Activated T-helper 9 cell treated with anti-CD3 and anti-CD28 coated beads, Interleukin-2, amount 50 U/mL, for 16 hours (primary cell): ENCODE data around the gene KCNC4.

Source experiments
- DNase-seq: peaks from one replicate; pipeline ENCODE4 v3.0.0-alpha.2; 2020; ENCODE audit warnings: low read depth

The KCNC4 gene

GRCh38 chr1:110230381-110231199 is 20.5 kb downstream of the KCNC4 start:
- DNase-seq, result no peak

- no peak for DNase-seq
These were observed 23.7 kb downstream of the KCNC4 start for GRCh38 chr1:110233861-110234260.

GRCh38 chr1:110234691-110235090 is 24.6 kb downstream of the KCNC4 start:
- no peak for DNase-seq

- DNase-seq, result no peak
These were observed 25.2 kb downstream of the KCNC4 start for GRCh38 chr1:110235181-110235833.

- DNase-seq, result no peak
These were observed 25.9 kb downstream of the KCNC4 start for GRCh38 chr1:110235834-110236682.

- DNase-seq, result no peak
These were observed 27.5 kb downstream of the KCNC4 start for GRCh38 chr1:110237386-110238152.

GRCh38 chr1:110239441-110240430 is 29.6 kb downstream of the KCNC4 start:
- DNase-seq, result no peak

GRCh38 chr1:110240476-110241210 is 30.5 kb downstream of the KCNC4 start:
- DNase-seq, result no peak

GRCh38 chr1:110241516-110241915 is 31.4 kb downstream of the KCNC4 start:
- no peak for DNase-seq

GRCh38 chr1:110242062-110242461 is 31.9 kb downstream of the KCNC4 start:
- DNase-seq, result no peak

GRCh38 chr1:110242731-110243130 is 32.6 kb downstream of the KCNC4 start:
- no peak for DNase-seq

- no peak for DNase-seq
These were observed 33.0 kb downstream of the KCNC4 start for GRCh38 chr1:110243146-110243545.

GRCh38 chr1:110243574-110243973 is 33.5 kb downstream of the KCNC4 start:
- no peak for DNase-seq

GRCh38 chr1:110245876-110246620 is 35.9 kb downstream of the KCNC4 start:
- DNase-seq, result no peak

- no peak for DNase-seq
These were observed 38.6 kb downstream of the KCNC4 start for GRCh38 chr1:110248746-110249145.

- no peak for DNase-seq
These were observed 39.1 kb downstream of the KCNC4 start for GRCh38 chr1:110249256-110249655.

- DNase-seq, result no peak
These were observed 39.9 kb downstream of the KCNC4 start for GRCh38 chr1:110250008-110250407.

- no peak for DNase-seq
These were observed 40.6 kb downstream of the KCNC4 start for GRCh38 chr1:110250749-110251148.

GRCh38 chr1:110253213-110253612 is 43.1 kb downstream of the KCNC4 start:
- no peak for DNase-seq
